HEK293 (cell line): ENCODE results near the gene PLEKHG2.

ENCODE experiments used
- AEBP2 ChIP-seq: fragments of 450-650 bp; formaldehyde crosslinking; IDR thresholded peaks from 2 replicates; pipeline ENCODE4 v1.5.1; 2016; ENCODE audit warnings: missing biosample characterization, missing genetic modification characterization, borderline replicate concordance
- GLI4 ChIP-seq: fragments of 450-650 bp; formaldehyde crosslinking; IDR thresholded peaks from 2 replicates; pipeline ENCODE4 v1.5.1; 2016; ENCODE audit warnings: missing biosample characterization, missing genetic modification characterization
- PRDM2 ChIP-seq: fragments of 450-650 bp; formaldehyde crosslinking; IDR thresholded peaks from 2 replicates; pipeline ENCODE4 v1.5.1; 2016; ENCODE audit warnings: missing biosample characterization, missing genetic modification characterization, borderline replicate concordance
- PRDM4 ChIP-seq: fragments of 450-650 bp; formaldehyde crosslinking; IDR thresholded peaks from 2 replicates; pipeline ENCODE4 v1.5.1; 2017; ENCODE audit warnings: missing biosample characterization, missing genetic modification characterization
- SCRT2 ChIP-seq: fragments of 450-650 bp; formaldehyde crosslinking; IDR thresholded peaks from 2 replicates; pipeline ENCODE4 v1.5.1; 2016; ENCODE audit warnings: missing biosample characterization, missing genetic modification characterization
- YY1 ChIP-seq: fragments of 450-650 bp; formaldehyde crosslinking; IDR thresholded peaks from 2 replicates; pipeline ENCODE4 v1.5.1; 2018; ENCODE audit warnings: missing biosample characterization, missing genetic modification characterization
- ZBTB11 ChIP-seq: fragments of 450-650 bp; formaldehyde crosslinking; conservative IDR thresholded peaks from 2 replicates; pipeline ENCODE4 v1.5.1; 2016; ENCODE audit warnings: low read depth, missing biosample characterization, missing genetic modification characterization
- ZBTB6 ChIP-seq: fragments of 450-650 bp; formaldehyde crosslinking; IDR thresholded peaks from 2 replicates; pipeline ENCODE4 v1.5.1; 2017; ENCODE audit warnings: missing biosample characterization, missing genetic modification characterization
- ZBTB7A ChIP-seq: fragments of 450-650 bp; formaldehyde crosslinking; IDR thresholded peaks from 2 replicates; pipeline ENCODE4 v1.5.1; 2016; ENCODE audit warnings: low read depth, missing biosample characterization, missing genetic modification characterization
- ZBTB8A ChIP-seq: fragments of 450-650 bp; formaldehyde crosslinking; IDR thresholded peaks from 2 replicates; pipeline ENCODE4 v1.5.1; 2016; ENCODE audit warnings: missing biosample characterization, missing genetic modification characterization
- ZFP3 ChIP-seq: fragments of 450-650 bp; formaldehyde crosslinking; IDR thresholded peaks from 2 replicates; pipeline ENCODE4 v1.5.1; 2016; ENCODE audit warnings: low read depth, missing biosample characterization, missing genetic modification characterization
- ZIC2 ChIP-seq: fragments of 450-650 bp; formaldehyde crosslinking; IDR thresholded peaks from 2 replicates; pipeline ENCODE4 v1.5.1; 2016; ENCODE audit warnings: missing biosample characterization, missing genetic modification characterization
- ZNF221 ChIP-seq: fragments of 450-650 bp; formaldehyde crosslinking; IDR thresholded peaks from 2 replicates; pipeline ENCODE4 v1.5.1; 2017; ENCODE audit warnings: missing biosample characterization, missing genetic modification characterization, borderline replicate concordance
- ZNF354C ChIP-seq: fragments of 450-650 bp; formaldehyde crosslinking; IDR thresholded peaks from 2 replicates; pipeline ENCODE4 v1.5.1; 2016; ENCODE audit warnings: missing biosample characterization, missing genetic modification characterization, low read depth, borderline replicate concordance
- ZNF366 ChIP-seq: fragments of 450-650 bp; formaldehyde crosslinking; conservative IDR thresholded peaks from 2 replicates; pipeline ENCODE4 v1.5.1; 2016; ENCODE audit warnings: missing biosample characterization, missing genetic modification characterization
- ZNF394 ChIP-seq: fragments of 450-650 bp; formaldehyde crosslinking; IDR thresholded peaks from 2 replicates; pipeline ENCODE4 v1.5.1; 2016; ENCODE audit warnings: missing biosample characterization, missing genetic modification characterization, mild to moderate bottlenecking, moderate library complexity, borderline replicate concordance
- ZNF416 ChIP-seq: fragments of 450-650 bp; formaldehyde crosslinking; IDR thresholded peaks from 2 replicates; pipeline ENCODE4 v1.5.1; 2016; ENCODE audit warnings: missing biosample characterization, missing genetic modification characterization
- ZNF488 ChIP-seq: fragments of 450-650 bp; formaldehyde crosslinking; IDR thresholded peaks from 2 replicates; pipeline ENCODE4 v1.5.1; 2016; ENCODE audit warnings: missing biosample characterization, missing genetic modification characterization
- ZNF521 ChIP-seq: fragments of 450-650 bp; formaldehyde crosslinking; IDR thresholded peaks from 2 replicates; pipeline ENCODE4 v1.5.1; 2017; ENCODE audit warnings: missing biosample characterization, mild to moderate bottlenecking, missing genetic modification characterization
- ZNF596 ChIP-seq: fragments of 450-650 bp; IDR thresholded peaks from 2 replicates; pipeline ENCODE4 v1.5.0; 2018; ENCODE audit warnings: missing biosample characterization, mild to moderate bottlenecking, missing genetic modification characterization, moderate library complexity
- ZNF658 ChIP-seq: fragments of 450-650 bp; formaldehyde crosslinking; IDR thresholded peaks from 2 replicates; pipeline ENCODE4; 2016; ENCODE audit warnings: missing biosample characterization, missing genetic modification characterization
- ZNF830 ChIP-seq: fragments of 450-650 bp; IDR thresholded peaks from 2 replicates; pipeline ENCODE4 v1.5.0; 2018; ENCODE audit warnings: missing biosample characterization, missing genetic modification characterization, low read depth, mild to moderate bottlenecking, moderate library complexity

Gene PLEKHG2

GRCh38 chr19:39408392-39409207 lies 3.9 kb upstream of the PLEKHG2 start (continued):
- 0 out of 2 replicates have a peak, but pooled peaks have one; percentile 18 for TF ChIP-seq PRDM4
- no peak for TF ChIP-seq ZFP3
- no peak for TF ChIP-seq AEBP2
- no peak for TF ChIP-seq ZNF221 (tag by site-specific recombination)
- no peak for TF ChIP-seq ZNF394 (tag by site-specific recombination)
- TF ChIP-seq SCRT2 (tag by site-specific recombination): no peak
- no peak for TF ChIP-seq ZBTB8A (tag by site-specific recombination)
- no peak for TF ChIP-seq ZBTB7A (tag by site-specific recombination)
- no peak for TF ChIP-seq GLI4 (tag by site-specific recombination)
- no peak for TF ChIP-seq YY1 (tag by site-specific recombination)
- TF ChIP-seq ZNF416 (tag by site-specific recombination): no peak
- TF ChIP-seq ZNF596 (tag by site-specific recombination): peak; percentile 38; the same call in 1 of the 2 replicates
- no peak for TF ChIP-seq ZNF521
- no peak for TF ChIP-seq ZNF830 (tag by site-specific recombination)
- TF ChIP-seq ZIC2: peak; percentile 61
- no peak for TF ChIP-seq PRDM2 (tag by site-specific recombination)
- TF ChIP-seq ZNF488 (tag by site-specific recombination): no peak
- TF ChIP-seq ZBTB11: no peak
- no peak for TF ChIP-seq ZNF658
- no peak; the same call in 1 of the 2 replicates for TF ChIP-seq ZNF366 (tag by site-specific recombination)
- no peak for TF ChIP-seq ZNF354C
- peak; percentile 40; the same call in 1 of the 2 replicates for TF ChIP-seq ZBTB6 (tag by site-specific recombination)
